Endothelial cell of umbilical vein (primary cell): ENCODE measurements around the gene ADTRP. TPM values are rescaled to one million over a fixed set of nuclear protein-coding genes. Genes with fewer than 3 reads are reported as not detected.

Source experiments
- BruUV-seq: library from RNA; stranded (reverse); fragments of 400-500 nt; replicated peaks from 2 replicates; lab custom pipeline; 2021; lab: Mats Ljungman, UMichigan
- CTCF ChIA-PET: fragments of 300-600, 350-600 bp; sonication (Branson Sonifier 250); formaldehyde crosslinking; loops from one replicate; lab custom pipeline; 2021; ENCODE audit warnings: antibody characterized with exemption, inconsistent platforms; lab: Charles Lee
- POLR2A ChIA-PET: fragments of 300-600, 350-600 bp; sonication (Branson Sonifier 250); formaldehyde crosslinking; loops from one replicate; lab custom pipeline; 2021; ENCODE audit warnings: antibody characterized with exemption, inconsistent platforms; lab: Charles Lee
- DNase-seq: peaks from one replicate; pipeline ENCODE4 v3.0.0-alpha.2; 2011; ENCODE audit warnings: low read depth, low spot score
- FAIRE-seq: peaks from 2 replicates; lab custom pipeline; 2011; peaks lifted over from hg19 to GRCh38; lab: Jason Lieb, UNC
- H2AFZ ChIP-seq: 2 replicates; pipeline ENCODE4 v1.6.0; 2012; ENCODE audit warnings: low read depth, low read length, control low read depth, inconsistent platforms
- H3K27ac ChIP-seq: 2 replicates; pipeline ENCODE4 v1.5.1; 2011; ENCODE audit warnings: low read depth, mild to moderate bottlenecking, control low read depth, low read length, moderate library complexity; ENCODE audit not compliant: insufficient read depth
- H3K27me3 ChIP-seq, 2 experiments: 2 replicates each; pipeline versions ENCODE4 v1.6.0 to v1.6.1; 2011; ENCODE audit warnings: low read length in 2 of 2, mixed read lengths in 1 of 2; ENCODE audit not compliant: control insufficient read depth in 2 of 2, insufficient read depth in 2 of 2
- H3K36me3 ChIP-seq, 2 experiments: 2 replicates in 1 of 2; 3 replicates in 1 of 2; pipeline ENCODE4 v1.5.1; 2011; ENCODE audit warnings: low read length in 2 of 2, mild to moderate bottlenecking in 1 of 2, moderate library complexity in 1 of 2; ENCODE audit not compliant: control insufficient read depth in 2 of 2, insufficient read depth in 2 of 2; ENCODE audit errors: extremely low read depth in 1 of 2
- H3K4me1 ChIP-seq: 3 replicates; pipeline ENCODE4 v1.5.1; 2011; ENCODE audit warnings: mild to moderate bottlenecking, low read length; ENCODE audit not compliant: control insufficient read depth, insufficient read depth; ENCODE audit errors: extremely low read depth
- H3K4me2 ChIP-seq: 2 replicates; pipeline ENCODE4 v1.6.1; 2011; ENCODE audit warnings: low read length, control low read depth, mixed read lengths; ENCODE audit not compliant: insufficient read depth
- H3K4me3 ChIP-seq, 3 experiments: fragments of 200-600 bp in 1 of 3; sonication (generic), shearing (Covaris generic) in 1 of 3; replicated peaks in 1 of 3; 2 replicates each; pipeline ENCODE4 v1.5.1; 2011 to 2016; ENCODE audit warnings: control low read depth in 3 of 3, low read length in 3 of 3, mild to moderate bottlenecking in 2 of 3, inconsistent platforms in 1 of 3, low read depth in 1 of 3, moderate library complexity in 1 of 3; ENCODE audit not compliant: insufficient read depth in 1 of 3
- H3K79me2 ChIP-seq: 2 replicates; pipeline ENCODE4 v1.6.0; 2012; ENCODE audit warnings: low read length, inconsistent platforms; ENCODE audit not compliant: control insufficient read depth, insufficient read depth
- H3K9ac ChIP-seq: replicated peaks from 2 replicates; pipeline ENCODE3; 2011; ENCODE audit warnings: low read length, control low read depth; ENCODE audit not compliant: insufficient read depth; ENCODE audit errors: extremely low read depth
- H3K9me1 ChIP-seq: replicated peaks from 3 replicates; pipeline ENCODE4 v1.6.0; 2011; ENCODE audit warnings: mild to moderate bottlenecking, low read length; ENCODE audit not compliant: control insufficient read depth, insufficient read depth; ENCODE audit errors: extremely low read depth
- H3K9me3 ChIP-seq: replicated peaks from 2 replicates; pipeline ENCODE4 v1.5.1; 2012; ENCODE audit warnings: low read length, inconsistent platforms; ENCODE audit not compliant: control insufficient read depth, insufficient read depth
- H4K20me1 ChIP-seq: replicated peaks from 2 replicates; pipeline ENCODE3; 2011; ENCODE audit warnings: mild to moderate bottlenecking, low read length; ENCODE audit not compliant: control insufficient read depth, insufficient read depth; ENCODE audit errors: extremely low read depth
- EZH2 ChIP-seq: IDR thresholded peaks from 2 replicates; pipeline ENCODE4 v1.6.1; 2012; ENCODE audit warnings: borderline replicate concordance, low read depth, mild to moderate bottlenecking, moderate library complexity, low read length, inconsistent platforms; ENCODE audit not compliant: severe bottlenecking
- FOS ChIP-seq: IDR thresholded peaks from 2 replicates; pipeline ENCODE4 v1.6.1; 2011; ENCODE audit warnings: mild to moderate bottlenecking, low read length, moderate library complexity, borderline replicate concordance; ENCODE audit not compliant: insufficient read depth
- GATA2 ChIP-seq: IDR thresholded peaks from 2 replicates; pipeline ENCODE4 v1.7.0; 2011; ENCODE audit warnings: low read depth, mild to moderate bottlenecking, moderate library complexity, mixed read lengths, low read length; ENCODE audit not compliant: insufficient read length, insufficient read depth
- JUN ChIP-seq: IDR thresholded peaks from 2 replicates; pipeline ENCODE4 v1.6.1; 2011; ENCODE audit warnings: borderline replicate concordance, low read depth; ENCODE audit not compliant: insufficient read length, insufficient read depth
- MYC ChIP-seq: IDR thresholded peaks from one replicate; pipeline ENCODE4 v1.6.1; 2011; ENCODE audit warnings: mild to moderate bottlenecking, low read depth, low read length
- POLR2A ChIP-seq: IDR thresholded peaks from 2 replicates; pipeline ENCODE4 v1.6.1; 2012; ENCODE audit warnings: low read depth, mild to moderate bottlenecking, control low read depth, low read length
- POLR2AphosphoS5 ChIP-seq: IDR thresholded peaks from 2 replicates; pipeline ENCODE4 v1.6.1; 2012; ENCODE audit warnings: low read depth, mild to moderate bottlenecking, control low read depth, low read length, moderate library complexity; ENCODE audit not compliant: insufficient read depth
- dilution Hi-C: fragments of 300-500 bp; cut with MboI; formaldehyde crosslinking; loops from one replicate; pipeline ENCODE4 v1.15.0; 2019; ENCODE audit warnings: low sequenced_read_pairs; ENCODE audit not compliant: extremely low pct_ligation_motif_present
- intact Hi-C: fragments of 100-400 bp; cut with micrococcal nuclease; formaldehyde crosslinking; loops from one replicate; pipeline ENCODE4 v1.10.0; 2022
- polyA plus RNA-seq, 4 experiments: library from polyadenylated mRNA; depleted of rRNA in 3 of 4; stranded (reverse) in 3 of 4; unstranded in 1 of 4; fragments of >200 nt; gene quantifications; 2 replicates each; pipeline versions ENCODE4 v1.2.1 to v1.2.3, GENCODE V29; 2011 to 2012; ENCODE audit warnings: missing spikeins in 1 of 4
- total RNA-seq: library from RNA; stranded (reverse); gene quantifications from 2 replicates; pipeline ENCODE4 v1.2.3, GENCODE V29; 2021
- TF ChIP-seq, protein P1 (sequence below): IDR thresholded peaks from 2 replicates; pipeline ENCODE4 v1.6.1; 2011; ENCODE audit not compliant: insufficient read depth, insufficient read length
- TF ChIP-seq, protein P2 (sequence below), 2 donors: IDR thresholded peaks; 1 replicate in 1 of 2; 2 replicates in 1 of 2; pipeline ENCODE4 v1.5.1; 2011; ENCODE audit warnings: low read length in 2 of 2, mild to moderate bottlenecking in 2 of 2, moderate library complexity in 2 of 2, control low read depth in 1 of 2, inconsistent platforms in 1 of 2, low read depth in 1 of 2; ENCODE audit not compliant: insufficient read depth in 1 of 2; ENCODE audit errors: extremely low read depth in 1 of 2

Gene ADTRP
- total and polyA plus RNA-seq, 2 donors (not counting 3 experiments of a cell fraction or from before 2014, with no cell fraction given) = 3.3 to 4.4 TPM

DNA sequence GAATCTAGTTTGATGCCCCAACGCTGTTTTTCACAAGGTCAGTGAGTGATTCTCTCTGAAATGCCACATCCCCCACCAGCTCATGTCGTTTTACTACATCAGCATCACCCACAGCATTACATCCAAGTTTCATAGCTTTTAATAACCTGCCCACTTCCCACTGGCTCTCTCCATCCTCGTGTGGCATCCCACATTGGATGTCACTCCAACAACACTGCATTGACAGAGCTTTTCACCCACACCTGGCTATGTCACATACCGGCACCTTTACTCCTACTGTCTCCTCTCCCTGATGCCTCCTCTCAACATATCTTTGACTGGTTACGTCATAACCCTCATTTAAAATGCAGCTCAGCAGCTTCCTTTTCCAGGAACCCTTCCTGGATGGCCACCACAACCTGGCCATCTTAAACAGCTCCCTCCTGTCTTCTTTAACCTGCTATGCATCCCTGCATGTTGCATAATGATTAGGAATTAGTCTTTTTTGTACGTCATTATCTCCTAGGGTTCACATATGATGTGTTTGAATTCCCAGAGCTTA, 5.0 kb upstream of the ADTRP start:
- no peaks in the 10 kb centered on the region for H3K4me1 ChIP-seq
- H3K27ac ChIP-seq = no peak overlapping the region
- H3K9me1 ChIP-seq = no peaks in the 10 kb centered on the region
- no peaks in the 10 kb centered on the region for H3K36me3 ChIP-seq
- TF ChIP-seq POLR2A (no peak), POLR2AphosphoS5 (no peak)
- H4K20me1 ChIP-seq = no peaks in the 10 kb centered on the region
- ChIA-PET CTCF (interaction anchor here (0.6 to 1.4 kb wide), 7 partner anchors 10 to 451 kb away, joined by 3 to 6 read pairs (median 3); no protein-coding TSS in a partner anchor), POLR2A (no interaction called here)
- H3K9me3 ChIP-seq = no peaks in the 10 kb centered on the region
- no TSS peak for BruUV-seq
- no peak overlapping the region for H2AFZ ChIP-seq
- FAIRE-seq = no peak
- no peak overlapping the region for H3K9ac ChIP-seq
- no peak overlapping the region for H3K4me2 ChIP-seq
- DNase-seq = no peak
- H3K79me2 ChIP-seq = no peaks in the 10 kb centered on the region
- H3K27me3 ChIP-seq = peaks cover 2 to 3% of the 10 kb centered on the region in 2 experiments
- H3K4me3 ChIP-seq = no peak overlapping the region
- intact Hi-C loops (no loop called here), dilution Hi-C loops (no loop called here)

DNA sequence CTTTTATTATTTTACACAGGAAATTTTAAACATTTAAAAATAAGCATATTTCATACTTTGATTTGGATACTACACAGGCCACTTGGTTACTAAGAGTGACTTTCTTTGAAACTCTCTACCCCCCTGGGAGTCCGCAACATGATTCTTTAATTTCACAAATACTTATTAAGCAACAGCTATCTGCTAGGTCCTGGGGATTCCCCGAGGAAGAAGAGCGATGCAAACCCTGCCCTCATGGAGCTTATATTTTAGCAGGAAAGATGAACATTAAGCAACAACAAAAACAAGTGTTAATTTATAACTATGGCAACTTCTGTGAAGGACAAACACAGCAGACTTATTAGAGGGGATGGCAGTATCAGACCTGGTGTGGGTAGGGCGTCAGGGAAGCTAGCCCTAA, 3.9 kb upstream of the ADTRP start:
- intact Hi-C loops (no loop called here), dilution Hi-C loops (no loop called here)
- BruUV-seq = no TSS peak
- no peak overlapping the region for H2AFZ ChIP-seq
- H3K9me1 ChIP-seq = no peaks in the 10 kb centered on the region
- no peaks in the 10 kb centered on the region for H4K20me1 ChIP-seq
- FAIRE-seq (no peak), DNase-seq (no peak)
- H3K27me3 ChIP-seq = peaks cover 2 to 3% of the 10 kb centered on the region in 2 experiments
- ChIA-PET POLR2A (no interaction called here), CTCF (interaction anchor here (1.0 to 1.4 kb wide), 3 partner anchors 31 to 452 kb away, joined by 3 to 6 read pairs (median 3); no protein-coding TSS in a partner anchor)
- TF ChIP-seq GATA2 (no peak), JUN (no peak), POLR2AphosphoS5 (no peak), EZH2 (no peak), FOS (no peak), POLR2A (no peak), MYC (no peak)
- TF ChIP-seq, protein P1, sequence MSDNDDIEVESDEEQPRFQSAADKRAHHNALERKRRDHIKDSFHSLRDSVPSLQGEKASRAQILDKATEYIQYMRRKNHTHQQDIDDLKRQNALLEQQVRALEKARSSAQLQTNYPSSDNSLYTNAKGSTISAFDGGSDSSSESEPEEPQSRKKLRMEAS = no peak
- TF ChIP-seq, protein P2, sequence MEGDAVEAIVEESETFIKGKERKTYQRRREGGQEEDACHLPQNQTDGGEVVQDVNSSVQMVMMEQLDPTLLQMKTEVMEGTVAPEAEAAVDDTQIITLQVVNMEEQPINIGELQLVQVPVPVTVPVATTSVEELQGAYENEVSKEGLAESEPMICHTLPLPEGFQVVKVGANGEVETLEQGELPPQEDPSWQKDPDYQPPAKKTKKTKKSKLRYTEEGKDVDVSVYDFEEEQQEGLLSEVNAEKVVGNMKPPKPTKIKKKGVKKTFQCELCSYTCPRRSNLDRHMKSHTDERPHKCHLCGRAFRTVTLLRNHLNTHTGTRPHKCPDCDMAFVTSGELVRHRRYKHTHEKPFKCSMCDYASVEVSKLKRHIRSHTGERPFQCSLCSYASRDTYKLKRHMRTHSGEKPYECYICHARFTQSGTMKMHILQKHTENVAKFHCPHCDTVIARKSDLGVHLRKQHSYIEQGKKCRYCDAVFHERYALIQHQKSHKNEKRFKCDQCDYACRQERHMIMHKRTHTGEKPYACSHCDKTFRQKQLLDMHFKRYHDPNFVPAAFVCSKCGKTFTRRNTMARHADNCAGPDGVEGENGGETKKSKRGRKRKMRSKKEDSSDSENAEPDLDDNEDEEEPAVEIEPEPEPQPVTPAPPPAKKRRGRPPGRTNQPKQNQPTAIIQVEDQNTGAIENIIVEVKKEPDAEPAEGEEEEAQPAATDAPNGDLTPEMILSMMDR (IDR thresholded peaks at IDR 0.05; ENCODE audit: extremely low read depth in 1 of 2, insufficient read depth in 1 of 2, low read depth in 1 of 2, low read length in 2 of 2) = no peak
- H3K4me1 ChIP-seq = no peaks in the 10 kb centered on the region
- no peak overlapping the region for H3K27ac ChIP-seq
- no peak overlapping the region for H3K9ac ChIP-seq
- H3K36me3 ChIP-seq = no peaks in the 10 kb centered on the region
- H3K4me2 ChIP-seq = no peak overlapping the region
- no peaks in the 10 kb centered on the region for H3K9me3 ChIP-seq
- no peak overlapping the region for H3K4me3 ChIP-seq
- H3K79me2 ChIP-seq = no peaks in the 10 kb centered on the region
